ENCODE data around the gene PCK1. TPM values are rescaled to one million over a fixed set of nuclear protein-coding genes. Genes with fewer than 3 reads are reported as not detected.

Gene PCK1
- total and polyA plus RNA-seq, 2 of the 13 experiments (the other 11 are each of a cell fraction or from before 2014, with no cell fraction given): 6.5 to 12.6 TPM

- TF ChIP-seq, protein P1, sequence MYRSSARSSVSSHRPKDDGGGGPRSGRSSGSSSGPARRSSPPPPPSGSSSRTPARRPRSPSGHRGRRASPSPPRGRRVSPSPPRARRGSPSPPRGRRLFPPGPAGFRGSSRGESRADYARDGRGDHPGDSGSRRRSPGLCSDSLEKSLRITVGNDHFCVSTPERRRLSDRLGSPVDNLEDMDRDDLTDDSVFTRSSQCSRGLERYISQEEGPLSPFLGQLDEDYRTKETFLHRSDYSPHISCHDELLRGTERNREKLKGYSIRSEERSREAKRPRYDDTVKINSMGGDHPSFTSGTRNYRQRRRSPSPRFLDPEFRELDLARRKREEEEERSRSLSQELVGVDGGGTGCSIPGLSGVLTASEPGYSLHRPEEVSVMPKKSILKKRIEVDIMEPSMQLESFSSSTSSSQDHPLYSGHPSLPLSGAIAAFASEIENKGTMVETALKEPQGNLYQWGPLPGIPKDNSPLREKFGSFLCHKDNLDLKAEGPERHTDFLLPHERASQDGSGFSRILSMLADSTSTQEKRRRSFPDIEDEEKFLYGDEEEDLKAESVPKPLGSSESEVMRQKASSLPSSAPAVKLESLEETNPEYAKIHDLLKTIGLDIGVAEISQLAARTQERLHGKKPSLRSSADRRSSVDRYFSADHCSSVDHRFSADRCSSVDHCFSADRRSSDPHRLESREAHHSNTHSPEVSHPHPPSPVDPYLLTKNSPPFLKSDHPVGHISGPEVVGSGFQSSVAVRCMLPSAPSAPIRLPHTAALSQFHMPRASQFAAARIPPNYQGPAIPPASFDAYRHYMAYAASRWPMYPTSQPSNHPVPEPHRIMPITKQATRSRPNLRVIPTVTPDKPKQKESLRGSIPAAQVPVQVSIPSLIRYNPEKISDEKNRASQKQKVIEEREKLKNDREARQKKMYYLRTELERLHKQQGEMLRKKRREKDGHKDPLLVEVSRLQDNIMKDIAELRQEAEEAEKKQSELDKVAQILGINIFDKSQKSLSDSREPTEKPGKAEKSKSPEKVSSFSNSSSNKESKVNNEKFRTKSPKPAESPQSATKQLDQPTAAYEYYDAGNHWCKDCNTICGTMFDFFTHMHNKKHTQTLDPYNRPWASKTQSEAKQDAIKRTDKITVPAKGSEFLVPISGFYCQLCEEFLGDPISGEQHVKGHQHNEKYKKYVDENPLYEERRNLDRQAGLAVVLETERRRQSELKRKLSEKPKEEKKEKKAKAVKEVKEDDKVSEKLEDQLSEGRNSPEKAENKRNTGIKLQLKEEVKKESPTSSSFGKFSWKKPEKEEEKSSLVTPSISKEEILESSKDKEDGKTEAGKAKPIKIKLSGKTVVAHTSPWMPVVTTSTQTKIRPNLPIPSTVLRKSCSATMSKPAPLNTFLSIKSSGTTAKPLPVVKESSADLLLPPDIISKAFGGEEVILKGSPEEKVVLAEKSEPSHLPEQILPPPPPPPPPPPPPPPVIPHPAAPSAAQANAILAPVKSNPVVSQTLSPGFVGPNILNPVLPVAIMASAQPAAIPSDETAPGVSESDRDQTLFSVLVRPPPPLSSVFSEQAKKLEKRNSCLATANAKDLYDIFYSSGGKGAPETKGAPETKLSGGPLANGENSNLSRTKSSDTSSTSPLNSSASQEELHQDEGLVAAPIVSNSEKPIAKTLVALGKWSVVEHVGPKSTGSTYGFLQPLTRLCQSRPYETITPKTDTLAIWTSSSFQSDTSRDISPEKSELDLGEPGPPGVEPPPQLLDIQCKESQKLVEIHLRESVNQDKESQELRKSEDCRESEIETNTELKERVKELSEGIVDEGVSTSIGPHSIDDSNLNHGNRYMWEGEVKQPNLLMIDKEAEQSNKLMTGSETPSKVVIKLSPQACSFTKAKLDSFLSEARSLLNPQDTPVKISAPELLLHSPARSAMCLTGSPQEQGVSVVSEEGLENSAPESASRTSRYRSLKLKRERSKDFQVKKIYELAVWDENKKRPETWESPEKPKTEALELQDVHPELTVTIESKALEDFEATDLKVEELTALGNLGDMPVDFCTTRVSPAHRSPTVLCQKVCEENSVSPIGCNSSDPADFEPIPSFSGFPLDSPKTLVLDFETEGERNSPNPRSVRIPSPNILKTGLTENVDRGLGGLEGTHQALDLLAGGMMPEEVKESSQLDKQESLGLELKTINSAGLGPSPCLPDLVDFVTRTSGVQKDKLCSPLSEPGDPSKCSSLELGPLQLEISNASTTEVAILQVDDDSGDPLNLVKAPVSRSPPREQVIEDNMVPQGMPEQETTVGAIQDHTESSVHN (CRISPR knock-in tag; IDR thresholded peaks at IDR 0.05): no peak
- TF ChIP-seq NFAT5 (CRISPR knock-in tag; IDR thresholded peaks at IDR 0.05): no peak
- no peak for TF ChIP-seq DNMT1 (CRISPR knock-in tag; IDR thresholded peaks at IDR 0.05)
- TF ChIP-seq, protein P2, sequence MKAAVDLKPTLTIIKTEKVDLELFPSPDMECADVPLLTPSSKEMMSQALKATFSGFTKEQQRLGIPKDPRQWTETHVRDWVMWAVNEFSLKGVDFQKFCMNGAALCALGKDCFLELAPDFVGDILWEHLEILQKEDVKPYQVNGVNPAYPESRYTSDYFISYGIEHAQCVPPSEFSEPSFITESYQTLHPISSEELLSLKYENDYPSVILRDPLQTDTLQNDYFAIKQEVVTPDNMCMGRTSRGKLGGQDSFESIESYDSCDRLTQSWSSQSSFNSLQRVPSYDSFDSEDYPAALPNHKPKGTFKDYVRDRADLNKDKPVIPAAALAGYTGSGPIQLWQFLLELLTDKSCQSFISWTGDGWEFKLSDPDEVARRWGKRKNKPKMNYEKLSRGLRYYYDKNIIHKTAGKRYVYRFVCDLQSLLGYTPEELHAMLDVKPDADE (CRISPR knock-in tag; IDR thresholded peaks at IDR 0.05): no peak
- TF ChIP-seq, protein P3, sequence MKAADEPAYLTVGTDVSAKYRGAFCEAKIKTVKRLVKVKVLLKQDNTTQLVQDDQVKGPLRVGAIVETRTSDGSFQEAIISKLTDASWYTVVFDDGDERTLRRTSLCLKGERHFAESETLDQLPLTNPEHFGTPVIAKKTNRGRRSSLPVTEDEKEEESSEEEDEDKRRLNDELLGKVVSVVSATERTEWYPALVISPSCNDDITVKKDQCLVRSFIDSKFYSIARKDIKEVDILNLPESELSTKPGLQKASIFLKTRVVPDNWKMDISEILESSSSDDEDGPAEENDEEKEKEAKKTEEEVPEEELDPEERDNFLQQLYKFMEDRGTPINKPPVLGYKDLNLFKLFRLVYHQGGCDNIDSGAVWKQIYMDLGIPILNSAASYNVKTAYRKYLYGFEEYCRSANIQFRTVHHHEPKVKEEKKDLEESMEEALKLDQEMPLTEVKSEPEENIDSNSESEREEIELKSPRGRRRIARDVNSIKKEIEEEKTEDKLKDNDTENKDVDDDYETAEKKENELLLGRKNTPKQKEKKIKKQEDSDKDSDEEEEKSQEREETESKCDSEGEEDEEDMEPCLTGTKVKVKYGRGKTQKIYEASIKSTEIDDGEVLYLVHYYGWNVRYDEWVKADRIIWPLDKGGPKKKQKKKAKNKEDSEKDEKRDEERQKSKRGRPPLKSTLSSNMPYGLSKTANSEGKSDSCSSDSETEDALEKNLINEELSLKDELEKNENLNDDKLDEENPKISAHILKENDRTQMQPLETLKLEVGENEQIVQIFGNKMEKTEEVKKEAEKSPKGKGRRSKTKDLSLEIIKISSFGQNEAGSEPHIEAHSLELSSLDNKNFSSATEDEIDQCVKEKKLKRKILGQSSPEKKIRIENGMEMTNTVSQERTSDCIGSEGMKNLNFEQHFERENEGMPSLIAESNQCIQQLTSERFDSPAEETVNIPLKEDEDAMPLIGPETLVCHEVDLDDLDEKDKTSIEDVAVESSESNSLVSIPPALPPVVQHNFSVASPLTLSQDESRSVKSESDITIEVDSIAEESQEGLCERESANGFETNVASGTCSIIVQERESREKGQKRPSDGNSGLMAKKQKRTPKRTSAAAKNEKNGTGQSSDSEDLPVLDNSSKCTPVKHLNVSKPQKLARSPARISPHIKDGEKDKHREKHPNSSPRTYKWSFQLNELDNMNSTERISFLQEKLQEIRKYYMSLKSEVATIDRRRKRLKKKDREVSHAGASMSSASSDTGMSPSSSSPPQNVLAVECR (CRISPR knock-in tag; IDR thresholded peaks at IDR 0.05; ENCODE audit: borderline replicate concordance): 0 out of 2 replicates have a peak, but pooled peaks have one; percentile 12
Observed at GRCh38 chr20:57593134-57593886, 32.4 kb downstream of the PCK1 start (continued).
